A549 (cell line): ENCODE results near the gene HOOK2. TPM values are rescaled to one million over a fixed set of nuclear protein-coding genes. Genes with fewer than 3 reads are reported as not detected.
"Not testable (repeated sequence)": the region's sequence is repeated elsewhere in the genome, so short reads cannot be mapped to it uniquely, and the experiment has no call there.

ENCODE experiments used
- ATAC-seq, 2 experiments: fragments of 200-7000 bp in 1 of 2; fragments of >200 bp in 1 of 2; cut with Nextera tagmentation in 1 of 2; cut with Tn5 transposase in 1 of 2; 3 replicates each; pipeline versions ENCODE4 v1.8.0 to v1.9.1; 2018 to 2020; ENCODE audit warnings: mild to moderate bottlenecking in 1 of 2, moderate library complexity in 1 of 2
- CTCF ChIA-PET: fragments of 300-600 bp; sonication (Branson Sonifier 250); formaldehyde crosslinking; extraction: SDS; loops from one replicate; lab custom pipeline; 2021; ENCODE audit warnings: antibody characterized with exemption, inconsistent platforms; lab: Yijun Ruan, JAX
- POLR2A ChIA-PET: fragments of 350-600 bp; formaldehyde crosslinking; extraction: SDS; loops from one replicate; lab custom pipeline; 2021; ENCODE audit warnings: antibody characterized with exemption, inconsistent platforms; lab: Yijun Ruan, JAX
- DNase-seq, 2 experiments: peaks; one replicate each; pipeline versions ENCODE4 v3.0.0 to v3.0.0-alpha.2; 2011 to 2016; ENCODE audit warnings: low read depth in 1 of 2, low spot score in 1 of 2
- FAIRE-seq: peaks from 2 replicates; lab custom pipeline; 2011; peaks lifted over from hg19 to GRCh38; lab: Jason Lieb, UNC
- H3K27ac ChIP-seq, 2 experiments: fragments of >200 bp; sonication (Bioruptor Twin); formaldehyde crosslinking; 3 replicates each; pipeline ENCODE4 v1.5.1; 2016 to 2017
- H3K4me1 ChIP-seq: fragments of >200 bp; sonication (Bioruptor Twin); formaldehyde crosslinking; 3 replicates; pipeline ENCODE4 v1.6.1; 2016
- H3K4me2 ChIP-seq: fragments of >200 bp; sonication (Bioruptor Twin); formaldehyde crosslinking; 3 replicates; pipeline ENCODE4 v1.6.1; 2016
- H3K4me3 ChIP-seq: fragments of >200 bp; sonication (Bioruptor Twin); formaldehyde crosslinking; 3 replicates; pipeline ENCODE4 v1.5.1; 2016
- H3K9me3 ChIP-seq: fragments of >200 bp; sonication (Bioruptor Twin); formaldehyde crosslinking; 3 replicates; pipeline ENCODE4 v1.6.1; 2016
- CBX2 ChIP-seq: fragments of 200-600 bp; sonication (generic); IDR thresholded peaks from 2 replicates; pipeline ENCODE4 v1.6.1; 2016; ENCODE audit warnings: low read depth, mild to moderate bottlenecking, borderline replicate concordance
- CBX8 ChIP-seq: fragments of 200-600 bp; sonication (generic); IDR thresholded peaks from 2 replicates; pipeline ENCODE4 v1.6.1; 2016
- CHD2 ChIP-seq: fragments of 150-350 bp; IDR thresholded peaks from 2 replicates; pipeline ENCODE4 v1.6.1; 2014; ENCODE audit warnings: low read length; ENCODE audit not compliant: partially characterized antibody
- EHMT2 ChIP-seq: fragments of 200-600 bp; sonication (generic); IDR thresholded peaks from 2 replicates; pipeline ENCODE4 v1.6.1; 2016; ENCODE audit warnings: antibody characterized with exemption, low read depth, mild to moderate bottlenecking, moderate library complexity
- ESRRA ChIP-seq: fragments of 150-350 bp; IDR thresholded peaks from 2 replicates; pipeline ENCODE4 v1.6.1; 2014; ENCODE audit warnings: mild to moderate bottlenecking, low read length, borderline replicate concordance
- HDAC2 ChIP-seq: fragments of 200-600 bp; sonication (generic); IDR thresholded peaks from 2 replicates; pipeline ENCODE4 v1.6.1; 2016
- MAFK ChIP-seq: fragments of 450-650 bp; IDR thresholded peaks from 2 replicates; pipeline ENCODE4 v1.6.1; 2014; ENCODE audit not compliant: partially characterized antibody
- MAZ ChIP-seq: fragments of 150-350 bp; IDR thresholded peaks from 2 replicates; pipeline ENCODE4 v1.6.1; 2014; ENCODE audit warnings: antibody characterized with exemption, low read depth, low read length, borderline replicate concordance
- NR3C1 ChIP-seq: fragments of >200 bp; sonication (Bioruptor Twin); formaldehyde crosslinking; IDR thresholded peaks from 3 replicates; pipeline ENCODE4 v1.6.1; 2017
- PHF8 ChIP-seq: fragments of 200-600 bp; sonication (generic); IDR thresholded peaks from 2 replicates; pipeline ENCODE4 v1.6.1; 2016; ENCODE audit warnings: low read depth, mild to moderate bottlenecking, antibody characterized with exemption, moderate library complexity, borderline replicate concordance
- POLR2A ChIP-seq: IDR thresholded peaks from 2 replicates; pipeline ENCODE4 v1.6.1; 2012; ENCODE audit warnings: mild to moderate bottlenecking, low read length
- POLR2AphosphoS2 ChIP-seq: conservative IDR thresholded peaks from 2 replicates; pipeline ENCODE4 v1.6.1; 2012; ENCODE audit warnings: low read length, improper control_type of control experiment, inconsistent platforms
- RAD21 ChIP-seq, 2 experiments: fragments of >200 bp in 1 of 2; sonication (Bioruptor Twin) in 1 of 2; formaldehyde crosslinking in 1 of 2; IDR thresholded peaks in 1 of 2; conservative IDR thresholded peaks in 1 of 2; 2 replicates in 1 of 2; 3 replicates in 1 of 2; pipeline ENCODE4 v1.6.1; 2012 to 2018; ENCODE audit warnings: inconsistent platforms in 1 of 2
- RCOR1 ChIP-seq: fragments of 150-350 bp; IDR thresholded peaks from 2 replicates; pipeline ENCODE4 v1.6.1; 2014; ENCODE audit warnings: antibody characterized with exemption, low read length, low read depth
- SREBF2 ChIP-seq: fragments of 450-650 bp; IDR thresholded peaks from 2 replicates; pipeline ENCODE4 v1.6.1; 2014; ENCODE audit warnings: mild to moderate bottlenecking, moderate library complexity
- WGBS: methylation state at CpG from one replicate; pipeline ENCODE4 v1.1.6; 2017; ENCODE audit errors: missing lambda C conversion rate; 5-methylcytosine and 5-hydroxymethylcytosine counted together
- polyA plus RNA-seq, 4 experiments: library from polyadenylated mRNA; depleted of rRNA in 3 of 4; stranded (reverse); fragments of >200 nt; fragmentation: RNase III in 1 of 4; extraction: RNeasy Plus Mini Kit Qiagen cat#74134 plus additional on column Dnase treatment in 1 of 4; gene quantifications; 2 replicates in 3 of 4; 3 replicates in 1 of 4; pipeline ENCODE4 v1.2.3, GENCODE V29; 2011 to 2017
- TF ChIP-seq, protein P1 (sequence below): fragments of 150-350 bp; IDR thresholded peaks from 2 replicates; pipeline ENCODE4 v1.6.1; 2014; ENCODE audit warnings: low read depth, mild to moderate bottlenecking, low read length
- TF ChIP-seq, protein P2 (sequence below): fragments of >200 bp; sonication (Bioruptor Twin); formaldehyde crosslinking; IDR thresholded peaks from 3 replicates; pipeline ENCODE4 v1.6.1; 2016

The HOOK2 gene
- polyA plus RNA-seq, 2 of the 4 experiments (the other 2 are of a cell fraction): 8.3 to 21.5 TPM

DNA sequence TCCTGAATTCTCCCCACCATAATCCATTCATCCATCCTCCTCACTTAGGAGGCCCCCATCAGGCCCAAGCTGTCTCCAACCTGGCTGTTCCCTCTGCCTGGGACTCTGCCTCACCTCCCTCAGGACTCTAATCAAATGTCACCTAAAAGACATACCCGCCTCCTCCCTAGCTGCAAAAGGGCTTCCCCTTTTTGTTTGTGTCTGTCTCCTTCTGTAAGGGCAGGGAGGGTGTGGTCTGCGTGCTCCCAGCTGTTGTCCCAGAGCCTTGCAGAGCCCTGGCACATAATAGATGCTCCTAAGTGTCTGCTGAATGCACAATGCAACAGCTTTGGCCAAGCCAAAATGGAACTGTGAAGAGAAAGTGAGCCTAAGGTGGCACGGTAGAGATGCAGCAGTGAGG is 45.3 kb downstream of the HOOK2 start:
- no peak overlapping the region for H3K4me2 ChIP-seq
- TF ChIP-seq, protein P1, sequence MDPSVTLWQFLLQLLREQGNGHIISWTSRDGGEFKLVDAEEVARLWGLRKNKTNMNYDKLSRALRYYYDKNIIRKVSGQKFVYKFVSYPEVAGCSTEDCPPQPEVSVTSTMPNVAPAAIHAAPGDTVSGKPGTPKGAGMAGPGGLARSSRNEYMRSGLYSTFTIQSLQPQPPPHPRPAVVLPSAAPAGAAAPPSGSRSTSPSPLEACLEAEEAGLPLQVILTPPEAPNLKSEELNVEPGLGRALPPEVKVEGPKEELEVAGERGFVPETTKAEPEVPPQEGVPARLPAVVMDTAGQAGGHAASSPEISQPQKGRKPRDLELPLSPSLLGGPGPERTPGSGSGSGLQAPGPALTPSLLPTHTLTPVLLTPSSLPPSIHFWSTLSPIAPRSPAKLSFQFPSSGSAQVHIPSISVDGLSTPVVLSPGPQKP: no peak
- no peak for TF ChIP-seq RAD21 (conservative IDR thresholded peaks at IDR 0.05 in 1 of 2, IDR thresholded peaks at IDR 0.05 in 1 of 2)
- TF ChIP-seq, all 56 proteins: peak for 0
- H3K4me1 ChIP-seq: peaks cover 15% of the 10 kb centered on the region; the same call in 2 of the 3 replicates
- WGBS: 81% methylated on average over 2 of the region's 3 CpGs
- no peaks in the 10 kb centered on the region for H3K9me3 ChIP-seq
- H3K27ac ChIP-seq: no peak overlapping the region
- ATAC-seq: no peak
- POLR2A ChIA-PET: no interaction called here
- FAIRE-seq: no peak
- CTCF ChIA-PET: interaction anchor here (3.2 to 38.2 kb wide), 2 partner anchors 39 to 66 kb away, joined by 14 to 725 read pairs; partner anchors contain the start of gene HOOK2
- no peak overlapping the region for H3K4me3 ChIP-seq
- no peak for DNase-seq

DNA sequence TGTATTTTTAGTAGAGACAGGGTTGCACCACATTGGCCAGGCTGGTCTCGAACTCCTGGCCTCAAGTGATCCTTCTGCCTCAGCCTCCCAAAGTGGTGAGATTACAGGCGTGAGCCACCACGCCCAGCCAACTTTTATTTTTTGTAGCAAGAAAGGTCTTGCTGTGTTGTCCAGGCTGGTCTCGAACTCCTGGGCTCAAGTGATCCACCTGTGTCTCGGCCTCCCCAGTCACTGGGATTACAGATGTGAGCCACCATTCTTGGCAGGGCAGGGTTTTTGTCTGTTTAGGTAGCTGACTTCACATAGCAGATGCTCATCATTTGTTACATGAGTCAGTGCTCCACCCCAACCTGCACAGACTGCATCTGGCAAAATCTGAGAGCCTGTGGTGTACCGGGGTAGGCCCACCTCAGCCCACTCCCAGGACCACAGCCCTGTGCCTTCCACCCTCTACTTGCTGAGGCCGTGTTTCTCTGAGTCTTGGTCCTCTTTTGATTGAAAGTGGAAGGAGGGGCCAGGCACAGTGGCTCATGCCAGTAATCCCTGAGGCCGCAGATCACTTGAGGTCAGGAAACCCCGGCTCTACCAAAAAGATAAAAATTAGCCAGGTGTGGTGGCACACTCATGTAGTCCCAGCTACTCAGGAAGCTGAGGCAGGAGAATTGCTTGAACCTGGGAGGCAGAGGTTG is 47.5 kb downstream of the HOOK2 start:
- TF ChIP-seq POLR2AphosphoS2 (no peak), ESRRA (no peak), EHMT2 (no peak), SREBF2 (no peak), HDAC2 (no peak), PHF8 (no peak)
- Histone ChIP-seq H3K4me1 (peaks cover 10% of the 10 kb centered on the region; the same call in 2 of the 3 replicates), H3K27ac (no peak overlapping the region), H3K9me3 (no peaks in the 10 kb centered on the region), H3K4me3 (no peak overlapping the region), H3K4me2 (no peak overlapping the region)
- DNase-seq: no peak
- no peak for ATAC-seq
- no peak for FAIRE-seq
- POLR2A ChIA-PET: interaction anchor here (0.5 kb wide), 1 partner anchor 67 kb away, joined by 4 read pairs; no protein-coding TSS in a partner anchor
- CTCF ChIA-PET: interaction anchor here (1.3 to 1.6 kb wide), 3 partner anchors 29 to 69 kb away, joined by 3 to 4 read pairs (median 3); no protein-coding TSS in a partner anchor
- WGBS: 95% methylated on average over 7 of the region's 9 CpGs

DNA sequence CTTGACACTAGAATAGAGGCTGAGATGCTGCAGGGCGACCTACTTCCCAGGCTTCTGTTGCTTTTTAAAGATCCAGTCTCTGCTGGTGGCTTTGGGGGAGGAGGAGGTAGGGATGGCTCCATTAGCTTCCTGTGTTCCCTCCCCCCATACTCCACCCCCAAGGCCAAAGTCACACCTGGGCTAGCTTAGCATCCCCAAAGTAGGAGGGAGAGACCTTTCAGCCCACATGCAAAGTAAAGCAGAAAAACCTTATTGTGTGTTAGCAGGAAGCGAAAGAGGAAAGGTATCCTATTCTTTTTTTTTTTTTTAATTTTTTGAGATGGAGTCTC is 48.4 kb downstream of the HOOK2 start:
- DNase-seq: no peak
- H3K27ac ChIP-seq: no peak overlapping the region
- TF ChIP-seq HDAC2 (no peak), MAFK (no peak), CBX2 (no peak), CHD2 (no peak), RCOR1 (no peak), POLR2A (no peak), MAZ (no peak), CBX8 (no peak), NR3C1 (no peak)
- TF ChIP-seq, protein P2, sequence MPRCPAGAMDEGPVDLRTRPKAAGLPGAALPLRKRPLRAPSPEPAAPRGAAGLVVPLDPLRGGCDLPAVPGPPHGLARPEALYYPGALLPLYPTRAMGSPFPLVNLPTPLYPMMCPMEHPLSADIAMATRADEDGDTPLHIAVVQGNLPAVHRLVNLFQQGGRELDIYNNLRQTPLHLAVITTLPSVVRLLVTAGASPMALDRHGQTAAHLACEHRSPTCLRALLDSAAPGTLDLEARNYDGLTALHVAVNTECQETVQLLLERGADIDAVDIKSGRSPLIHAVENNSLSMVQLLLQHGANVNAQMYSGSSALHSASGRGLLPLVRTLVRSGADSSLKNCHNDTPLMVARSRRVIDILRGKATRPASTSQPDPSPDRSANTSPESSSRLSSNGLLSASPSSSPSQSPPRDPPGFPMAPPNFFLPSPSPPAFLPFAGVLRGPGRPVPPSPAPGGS: no peak
- TF ChIP-seq, protein P1: no peak
- no peak overlapping the region for H3K4me2 ChIP-seq
- no peak overlapping the region for H3K4me3 ChIP-seq
- ChIA-PET POLR2A (no interaction called here), CTCF (interaction anchor here (0.6 to 1.6 kb wide), 5 partner anchors 10 to 1892 kb away, joined by 3 to 5 read pairs (median 3); no protein-coding TSS in a partner anchor)
- peaks cover under 1% of the 10 kb centered on the region; the same call in 1 of the 3 replicates for H3K4me1 ChIP-seq
- no peaks in the 10 kb centered on the region for H3K9me3 ChIP-seq
- FAIRE-seq: no peak
- 100% methylated on average over 2 of the region's 2 CpGs for WGBS
- ATAC-seq: no peak

DNA sequence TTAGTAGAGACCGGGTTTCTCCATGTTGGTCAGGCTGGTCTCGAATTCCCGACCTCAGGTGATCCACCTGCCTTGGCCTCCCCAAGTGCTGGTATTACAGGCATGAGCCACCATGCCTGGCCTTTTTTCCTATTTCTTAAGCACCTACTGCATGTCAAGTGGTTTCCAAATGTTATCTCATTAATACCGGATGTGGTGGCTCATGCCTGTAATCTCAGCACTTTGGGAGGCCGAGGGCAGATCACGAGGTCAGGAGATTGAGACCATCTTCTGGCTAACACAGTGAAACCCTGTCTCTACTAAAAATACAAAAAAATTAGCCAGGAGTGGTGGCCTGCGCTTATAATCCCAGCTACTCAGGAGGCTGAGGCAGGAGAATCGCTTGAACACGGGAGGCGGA is 49.7 kb downstream of the HOOK2 start:
- 95% methylated on average over 10 of the region's 10 CpGs for WGBS
- CTCF ChIA-PET: interaction anchor here (0.9 kb wide), 1 partner anchor 32 kb away, joined by 4 read pairs; no protein-coding TSS in a partner anchor
- ATAC-seq, DNase-seq, POLR2A ChIA-PET, H3K27ac ChIP-seq, H3K9me3 ChIP-seq, FAIRE-seq, H3K4me3 ChIP-seq, H3K4me1 ChIP-seq, H3K4me2 ChIP-seq: not testable (repeated sequence)
